GM23338 (cell line): ENCODE results near the gene SPATS2. TPM values are rescaled to one million over a fixed set of nuclear protein-coding genes. Genes with fewer than 3 reads are reported as not detected.

Source experiments
- ATAC-seq: fragments of 200-7000 bp; cut with Tn5 transposase; 3 replicates; pipeline ENCODE4 v1.9.1; 2020
- DNase-seq: peaks from one replicate; pipeline ENCODE4 v3.0.0-alpha.2; 2015; ENCODE audit warnings: low spot score
- H2AFZ ChIP-seq: fragments of 200-600 bp; sonication (generic); 2 replicates; pipeline ENCODE4 v1.8.0; 2016; ENCODE audit warnings: antibody characterized with exemption, mild to moderate bottlenecking, moderate library complexity
- H3F3A ChIP-seq: fragments of 200-600 bp; sonication (generic); replicated peaks from 2 replicates; pipeline ENCODE4 v1.8.0; 2017; ENCODE audit warnings: antibody characterized with exemption, mixed run types, low read depth
- H3K27ac ChIP-seq: fragments of 200-600 bp; sonication (generic); 2 replicates; pipeline ENCODE4 v1.6.1; 2016; ENCODE audit warnings: low read depth
- H3K27me3 ChIP-seq: fragments of 200-600 bp; sonication (generic); 2 replicates; pipeline ENCODE4 v1.8.0; 2016; ENCODE audit warnings: mild to moderate bottlenecking, mixed run types, moderate library complexity; ENCODE audit not compliant: insufficient read depth
- H3K36me3 ChIP-seq: fragments of 200-600 bp; sonication (generic); 2 replicates; pipeline ENCODE4 v1.8.0; 2016; ENCODE audit warnings: mild to moderate bottlenecking; ENCODE audit not compliant: insufficient read depth
- H3K4me1 ChIP-seq: fragments of 200-600 bp; sonication (generic); 2 replicates; pipeline ENCODE4 v1.8.0; 2016; ENCODE audit warnings: mild to moderate bottlenecking, moderate library complexity; ENCODE audit not compliant: insufficient read depth
- H3K4me2 ChIP-seq: fragments of 200-600 bp; sonication (generic); 2 replicates; pipeline ENCODE4 v1.7.1; 2017; ENCODE audit warnings: mixed run types
- H3K4me3 ChIP-seq: fragments of 200-600 bp; sonication (generic); 2 replicates; pipeline ENCODE4 v1.6.1; 2016; ENCODE audit warnings: mixed run types
- H3K79me2 ChIP-seq: fragments of 200-600 bp; sonication (generic); replicated peaks from 2 replicates; pipeline ENCODE4 v1.8.0; 2017; ENCODE audit warnings: mild to moderate bottlenecking; ENCODE audit not compliant: insufficient read depth
- H3K9me2 ChIP-seq: fragments of 200-600 bp; sonication (generic); 2 replicates; pipeline ENCODE4 v1.8.0; 2017; ENCODE audit not compliant: insufficient read depth
- H4K20me1 ChIP-seq: fragments of 200-600 bp; sonication (generic); replicated peaks from 2 replicates; pipeline ENCODE4 v1.8.0; 2017; ENCODE audit warnings: mild to moderate bottlenecking; ENCODE audit not compliant: insufficient read depth
- H3K27ac Mint-ChIP-seq: 2 replicates; pipeline ENCODE4 v1.8.0; 2020; ENCODE audit warnings: inconsistent platforms, mild to moderate bottlenecking, moderate library complexity, mixed read lengths
- H3K27me3 Mint-ChIP-seq: 3 replicates; pipeline ENCODE4 v1.8.0; 2022; ENCODE audit warnings: low read depth, mild to moderate bottlenecking, moderate library complexity, mixed read lengths, inconsistent platforms; ENCODE audit not compliant: insufficient read depth, poor library complexity
- H3K36me3 Mint-ChIP-seq: 3 replicates; pipeline ENCODE4 v1.8.0; 2021; ENCODE audit warnings: low read depth, mild to moderate bottlenecking, inconsistent platforms, moderate library complexity, mixed read lengths
- H3K4me1 Mint-ChIP-seq: 3 replicates; pipeline ENCODE4 v1.8.0; 2020; ENCODE audit warnings: mild to moderate bottlenecking, inconsistent platforms, mixed read lengths
- H3K4me3 Mint-ChIP-seq: 3 replicates; pipeline ENCODE4 v1.8.0; 2021; ENCODE audit warnings: moderate library complexity, mild to moderate bottlenecking, inconsistent platforms, mixed read lengths
- H3K9me3 Mint-ChIP-seq: 3 replicates; pipeline ENCODE4 v1.8.0; 2020; ENCODE audit warnings: moderate library complexity, mild to moderate bottlenecking, inconsistent platforms, mixed read lengths
- EZH2 ChIP-seq: fragments of 200-600 bp; sonication (generic); IDR thresholded peaks from one replicate; pipeline ENCODE4 v1.8.0; 2017; ENCODE audit warnings: antibody characterized with exemption, mild to moderate bottlenecking, low read depth; ENCODE audit not compliant: unreplicated experiment
- NANOG ChIP-seq: IDR thresholded peaks from 2 replicates; pipeline ENCODE4 v1.6.1; 2016; ENCODE audit warnings: antibody characterized with exemption, borderline replicate concordance
- STAT1 ChIP-seq: IDR thresholded peaks from one replicate; pipeline ENCODE4 v1.6.1; 2016; ENCODE audit warnings: antibody characterized with exemption; ENCODE audit not compliant: unreplicated experiment
- ZNF114 ChIP-seq: fragments of 250-450 bp; sonication (Bioruptor Pico); IDR thresholded peaks from 2 replicates; pipeline ENCODE4 v1.5.0; 2020; ENCODE audit warnings: mild to moderate bottlenecking, moderate library complexity
- polyA plus RNA-seq: library from polyadenylated mRNA; unstranded; fragments of >200 nt; fragmentation: Nextera tagmentation; extraction: Ambion mirVana; gene quantifications from 2 replicates; pipeline ENCODE4 v1.2.1, GENCODE V29; 2016
- total RNA-seq: library from RNA; depleted of rRNA; stranded (reverse); fragments of >200 nt; shearing (Covaris generic); gene quantifications from 2 replicates; pipeline ENCODE4 v1.2.3, GENCODE V29; 2014
- TF ChIP-seq, protein P1 (sequence below): fragments of 250-450 bp; sonication (Bioruptor Pico); IDR thresholded peaks from 2 replicates; pipeline ENCODE4 v1.5.0; 2020; ENCODE audit warnings: mild to moderate bottlenecking, moderate library complexity

SPATS2 gene
- total and polyA plus RNA-seq, 2 experiments from 2014 or later = 20.6 to 61.0 TPM

GRCh38 chr12:49540229-49541139, 173.2 kb downstream of the SPATS2 start (continued):
- TF ChIP-seq, protein P1, sequence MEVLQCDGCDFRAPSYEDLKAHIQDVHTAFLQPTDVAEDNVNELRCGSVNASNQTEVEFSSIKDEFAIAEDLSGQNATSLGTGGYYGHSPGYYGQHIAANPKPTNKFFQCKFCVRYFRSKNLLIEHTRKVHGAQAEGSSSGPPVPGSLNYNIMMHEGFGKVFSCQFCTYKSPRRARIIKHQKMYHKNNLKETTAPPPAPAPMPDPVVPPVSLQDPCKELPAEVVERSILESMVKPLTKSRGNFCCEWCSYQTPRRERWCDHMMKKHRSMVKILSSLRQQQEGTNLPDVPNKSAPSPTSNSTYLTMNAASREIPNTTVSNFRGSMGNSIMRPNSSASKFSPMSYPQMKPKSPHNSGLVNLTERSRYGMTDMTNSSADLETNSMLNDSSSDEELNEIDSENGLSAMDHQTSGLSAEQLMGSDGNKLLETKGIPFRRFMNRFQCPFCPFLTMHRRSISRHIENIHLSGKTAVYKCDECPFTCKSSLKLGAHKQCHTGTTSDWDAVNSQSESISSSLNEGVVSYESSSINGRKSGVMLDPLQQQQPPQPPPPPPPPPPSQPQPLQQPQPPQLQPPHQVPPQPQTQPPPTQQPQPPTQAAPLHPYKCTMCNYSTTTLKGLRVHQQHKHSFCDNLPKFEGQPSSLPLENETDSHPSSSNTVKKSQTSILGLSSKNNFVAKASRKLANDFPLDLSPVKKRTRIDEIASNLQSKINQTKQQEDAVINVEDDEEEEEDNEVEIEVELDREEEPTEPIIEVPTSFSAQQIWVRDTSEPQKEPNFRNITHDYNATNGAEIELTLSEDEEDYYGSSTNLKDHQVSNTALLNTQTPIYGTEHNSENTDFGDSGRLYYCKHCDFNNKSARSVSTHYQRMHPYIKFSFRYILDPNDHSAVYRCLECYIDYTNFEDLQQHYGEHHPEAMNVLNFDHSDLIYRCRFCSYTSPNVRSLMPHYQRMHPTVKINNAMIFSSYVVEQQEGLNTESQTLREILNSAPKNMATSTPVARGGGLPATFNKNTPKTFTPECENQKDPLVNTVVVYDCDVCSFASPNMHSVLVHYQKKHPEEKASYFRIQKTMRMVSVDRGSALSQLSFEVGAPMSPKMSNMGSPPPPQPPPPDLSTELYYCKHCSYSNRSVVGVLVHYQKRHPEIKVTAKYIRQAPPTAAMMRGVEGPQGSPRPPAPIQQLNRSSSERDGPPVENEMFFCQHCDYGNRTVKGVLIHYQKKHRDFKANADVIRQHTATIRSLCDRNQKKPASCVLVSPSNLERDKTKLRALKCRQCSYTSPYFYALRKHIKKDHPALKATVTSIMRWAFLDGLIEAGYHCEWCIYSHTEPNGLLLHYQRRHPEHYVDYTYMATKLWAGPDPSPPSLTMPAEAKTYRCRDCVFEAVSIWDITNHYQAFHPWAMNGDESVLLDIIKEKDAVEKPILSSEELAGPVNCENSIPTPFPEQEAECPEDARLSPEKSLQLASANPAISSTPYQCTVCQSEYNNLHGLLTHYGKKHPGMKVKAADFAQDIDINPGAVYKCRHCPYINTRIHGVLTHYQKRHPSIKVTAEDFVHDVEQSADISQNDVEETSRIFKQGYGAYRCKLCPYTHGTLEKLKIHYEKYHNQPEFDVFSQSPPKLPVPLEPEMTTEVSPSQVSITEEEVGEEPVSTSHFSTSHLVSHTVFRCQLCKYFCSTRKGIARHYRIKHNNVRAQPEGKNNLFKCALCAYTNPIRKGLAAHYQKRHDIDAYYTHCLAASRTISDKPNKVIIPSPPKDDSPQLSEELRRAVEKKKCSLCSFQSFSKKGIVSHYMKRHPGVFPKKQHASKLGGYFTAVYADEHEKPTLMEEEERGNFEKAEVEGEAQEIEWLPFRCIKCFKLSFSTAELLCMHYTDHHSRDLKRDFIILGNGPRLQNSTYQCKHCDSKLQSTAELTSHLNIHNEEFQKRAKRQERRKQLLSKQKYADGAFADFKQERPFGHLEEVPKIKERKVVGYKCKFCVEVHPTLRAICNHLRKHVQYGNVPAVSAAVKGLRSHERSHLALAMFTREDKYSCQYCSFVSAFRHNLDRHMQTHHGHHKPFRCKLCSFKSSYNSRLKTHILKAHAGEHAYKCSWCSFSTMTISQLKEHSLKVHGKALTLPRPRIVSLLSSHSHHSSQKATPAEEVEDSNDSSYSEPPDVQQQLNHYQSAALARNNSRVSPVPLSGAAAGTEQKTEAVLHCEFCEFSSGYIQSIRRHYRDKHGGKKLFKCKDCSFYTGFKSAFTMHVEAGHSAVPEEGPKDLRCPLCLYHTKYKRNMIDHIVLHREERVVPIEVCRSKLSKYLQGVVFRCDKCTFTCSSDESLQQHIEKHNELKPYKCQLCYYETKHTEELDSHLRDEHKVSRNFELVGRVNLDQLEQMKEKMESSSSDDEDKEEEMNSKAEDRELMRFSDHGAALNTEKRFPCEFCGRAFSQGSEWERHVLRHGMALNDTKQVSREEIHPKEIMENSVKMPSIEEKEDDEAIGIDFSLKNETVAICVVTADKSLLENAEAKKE (CRISPR knock-in tag) = no peak
- TF ChIP-seq NANOG = no peak
- TF ChIP-seq STAT1 = no peak

DNA sequence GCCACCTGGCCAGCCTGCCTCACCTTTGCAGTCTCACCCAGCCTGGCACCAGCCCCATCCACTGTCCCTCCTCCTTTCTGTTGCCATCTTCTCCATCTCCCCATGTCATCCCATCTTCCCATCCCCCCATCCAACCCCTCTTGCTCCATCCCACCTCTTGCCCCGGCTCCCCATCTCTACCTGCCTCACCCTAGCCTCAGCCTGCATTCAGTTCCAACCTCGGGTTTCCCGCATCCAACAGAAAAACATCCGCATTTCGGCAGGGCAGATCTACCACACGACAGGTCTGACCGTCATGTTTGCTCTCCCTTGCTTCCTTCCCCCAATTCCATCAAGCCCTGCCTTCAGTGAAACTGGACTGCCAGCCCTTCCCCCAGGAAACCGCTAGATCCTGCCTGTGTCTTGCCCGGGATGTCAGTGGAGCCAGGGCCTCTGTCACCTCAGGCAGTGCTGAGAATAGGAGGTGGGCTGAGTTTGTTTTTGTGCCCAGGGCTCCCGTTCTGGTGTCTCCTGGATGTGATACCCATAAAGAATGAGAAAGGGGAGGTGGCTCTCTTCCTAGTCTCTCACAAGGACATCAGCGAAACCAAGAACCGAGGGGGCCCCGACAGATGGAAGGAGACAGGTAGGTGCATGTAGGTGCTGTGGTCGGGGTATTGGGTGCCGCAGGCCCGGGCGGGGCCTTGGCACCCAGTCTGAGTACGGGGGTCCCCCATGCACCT, 174.0 kb downstream of the SPATS2 start:
- Mint-ChIP-seq H3K9me3 (no peaks in the 10 kb centered on the region; the same call in 2 of the 3 replicates), H3K4me3 (no peak overlapping the region), H3K27ac (no peak overlapping the region), H3K4me1 (peaks cover 40% of the 10 kb centered on the region), H3K27me3 (peaks cover 93% of the 10 kb centered on the region), H3K36me3 (no peaks in the 10 kb centered on the region)
- no peak overlapping the region for H3K27ac ChIP-seq
- peaks cover 100% of the 10 kb centered on the region for H3K27me3 ChIP-seq
- no peaks in the 10 kb centered on the region for H3K79me2 ChIP-seq
- no peaks in the 10 kb centered on the region for H3F3A ChIP-seq
- no peak for ATAC-seq
- H3K4me1 ChIP-seq = peaks cover 22% of the 10 kb centered on the region; the same call in 1 of the 2 replicates
- H2AFZ ChIP-seq = no peak overlapping the region
- peaks cover 4% of the 10 kb centered on the region; the same call in 1 of the 2 replicates for H4K20me1 ChIP-seq
- no peaks in the 10 kb centered on the region for H3K9me2 ChIP-seq
- no peak overlapping the region for H3K4me2 ChIP-seq
- peak; percentile 20 for TF ChIP-seq EZH2
- no peak for TF ChIP-seq ZNF114
- DNase-seq = no peak
- H3K36me3 ChIP-seq = no peaks in the 10 kb centered on the region; the same call in 1 of the 2 replicates
- no peak overlapping the region for H3K4me3 ChIP-seq
